Glomerular visceral epithelial cell (primary cell): Measurements from ENCODE around the gene GOPC.
"Not testable (repeated sequence)": the region's sequence is repeated elsewhere in the genome, so short reads cannot be mapped to it uniquely, and the experiment has no call there.

Experiments
- DNase-seq: peaks from one replicate; pipeline ENCODE4 v3.0.0-alpha.2; 2016; ENCODE audit errors: extremely low spot score

The GOPC gene

DNA sequence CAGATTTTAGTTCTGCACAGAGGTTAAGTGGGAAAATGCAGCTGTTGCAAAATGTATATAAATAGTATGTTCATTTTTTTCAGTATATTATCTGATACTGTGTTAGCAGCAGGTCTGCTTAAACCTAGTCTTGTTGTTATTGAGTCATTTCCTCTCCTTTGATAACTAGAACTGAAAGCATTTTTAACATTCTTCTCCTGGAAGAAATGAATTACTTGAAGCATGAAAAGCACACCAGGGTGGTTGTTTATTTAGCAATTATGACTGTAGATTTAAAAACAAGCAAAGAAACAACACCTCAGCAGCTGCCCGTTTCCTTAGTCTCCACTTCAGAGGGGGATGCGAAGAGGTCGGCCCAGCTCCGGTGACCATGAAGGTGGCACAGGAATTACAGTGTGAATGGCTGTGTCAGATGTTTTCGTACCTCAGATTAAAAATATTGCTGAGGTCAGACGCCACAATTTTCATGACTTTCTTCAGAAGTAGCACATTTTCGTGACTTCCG lies 53.5 kb downstream of the GOPC start:
- DNase-seq: peak; percentile 69

DNA sequence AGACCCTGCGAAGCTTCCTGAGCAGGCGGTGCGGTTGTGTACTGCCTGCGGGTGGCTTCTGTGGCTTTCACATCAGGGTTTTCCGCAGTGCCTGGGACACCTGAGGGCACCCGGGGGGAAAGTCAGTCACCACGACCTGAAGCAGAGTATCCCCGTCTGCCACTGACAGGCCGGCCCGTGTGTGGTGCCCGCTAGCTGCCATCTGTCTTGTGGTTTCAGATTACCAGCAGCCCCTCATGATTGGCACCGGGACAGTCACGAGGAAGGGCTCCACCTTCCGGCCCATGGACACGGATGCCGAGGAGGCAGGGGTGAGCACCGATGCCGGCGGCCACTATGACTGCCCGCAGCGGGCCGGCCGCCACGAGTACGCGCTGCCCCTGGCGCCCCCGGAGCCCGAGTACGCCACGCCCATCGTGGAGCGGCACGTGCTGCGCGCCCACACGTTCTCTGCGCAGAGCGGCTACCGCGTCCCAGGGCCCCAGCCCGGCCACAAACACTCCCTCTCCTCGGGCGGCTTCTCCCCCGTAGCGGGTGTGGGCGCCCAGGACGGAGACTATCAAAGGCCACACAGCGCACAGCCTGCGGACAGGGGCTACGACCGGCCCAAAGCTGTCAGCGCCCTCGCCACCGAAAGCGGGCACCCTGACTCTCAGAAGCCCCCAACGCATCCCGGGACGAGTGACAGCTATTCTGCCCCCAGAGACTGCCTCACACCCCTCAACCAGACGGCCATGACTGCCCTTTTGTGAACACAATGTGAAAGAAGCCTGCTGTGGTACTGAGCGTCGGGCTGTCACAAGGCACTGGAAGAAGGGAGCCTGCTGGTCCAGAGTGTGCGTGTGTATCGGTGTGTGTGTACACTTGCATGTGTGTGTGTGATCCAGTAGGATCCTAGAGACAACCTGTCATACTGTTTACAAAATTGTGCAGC lies 54.4 kb downstream of the GOPC start:
- DNase-seq: peak; percentile 74

DNA sequence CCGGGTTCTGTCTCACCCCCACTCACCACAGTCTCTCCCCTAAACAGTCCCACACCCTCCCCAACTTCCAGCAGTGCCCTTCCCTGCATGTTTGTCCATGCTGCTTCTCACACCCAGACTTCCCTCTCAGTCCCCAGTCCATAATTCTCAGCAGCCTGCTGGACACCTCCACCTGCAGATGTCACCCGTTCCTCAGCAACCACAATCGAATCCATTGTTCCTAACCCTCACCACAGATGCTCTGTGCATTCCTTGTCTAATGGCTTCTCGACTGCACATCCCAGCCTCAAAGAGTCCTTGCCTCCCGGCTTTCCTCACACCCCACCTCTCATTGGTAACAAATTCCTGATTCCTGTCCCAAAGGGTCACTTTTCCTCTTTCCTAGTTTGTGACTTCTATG lies 55.6 kb downstream of the GOPC start:
- DNase-seq: no peak

DNA sequence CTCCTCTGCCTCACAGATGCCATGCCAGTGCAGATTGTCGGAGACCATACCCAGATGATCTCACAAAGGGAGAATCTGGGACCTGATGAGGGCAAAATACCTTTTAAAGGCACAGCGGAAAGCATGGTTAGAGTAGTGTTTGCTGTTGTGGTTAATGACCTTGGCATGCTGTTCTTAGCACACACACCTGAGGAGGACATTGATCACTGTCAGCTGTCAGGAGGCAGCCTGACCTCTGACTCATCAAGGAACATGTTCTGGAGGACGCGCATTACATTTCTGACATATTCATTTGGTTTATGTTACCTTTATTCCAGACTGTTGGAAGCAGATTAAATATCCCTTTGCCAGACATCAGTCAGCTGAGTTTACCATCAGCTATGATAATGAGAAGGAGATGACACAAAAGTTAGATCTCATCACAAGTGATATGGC lies 57.1 kb downstream of the GOPC start:
- DNase-seq: peak; percentile 71

DNA sequence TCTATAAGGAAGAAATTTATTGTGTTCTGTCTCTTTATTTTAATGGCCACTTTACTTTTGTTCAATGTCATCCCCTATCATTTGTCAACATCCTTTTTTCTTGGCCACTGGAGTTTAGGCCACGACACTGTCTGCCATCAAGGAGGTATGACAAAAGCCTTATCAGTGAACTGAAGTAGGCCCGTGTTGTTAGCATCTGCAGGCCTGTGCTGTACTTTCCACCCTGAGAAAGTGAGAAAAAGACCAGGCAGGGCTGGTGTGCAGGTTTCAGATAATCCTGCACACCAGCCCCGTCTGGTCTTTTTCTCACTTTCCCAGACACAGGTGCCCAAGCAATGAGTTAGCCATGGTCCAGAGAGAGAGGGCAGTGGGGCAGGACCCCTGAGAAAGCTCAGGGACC lies 57.6 kb downstream of the GOPC start:
- DNase-seq: no peak

DNA sequence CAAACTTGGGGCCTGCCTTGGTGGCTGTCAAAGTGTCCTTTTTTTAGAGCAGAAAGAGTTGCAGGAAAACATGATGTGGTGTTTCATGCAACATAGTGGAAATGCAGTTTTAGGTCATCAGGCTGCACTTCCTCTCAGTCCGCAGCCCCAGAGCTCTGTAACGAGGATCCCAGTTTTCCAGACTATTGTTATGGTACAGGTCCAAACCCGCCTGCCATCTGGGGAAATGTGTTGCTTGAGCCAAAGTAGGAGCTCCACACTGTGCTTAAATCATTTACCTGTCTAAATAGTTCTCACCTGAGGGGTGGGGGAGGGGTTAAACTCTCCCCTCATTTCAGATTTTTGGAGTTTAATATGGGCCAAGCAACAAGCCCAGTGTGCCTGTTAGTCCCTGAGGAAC lies 59.8 kb downstream of the GOPC start:
- DNase-seq: no peak

DNA sequence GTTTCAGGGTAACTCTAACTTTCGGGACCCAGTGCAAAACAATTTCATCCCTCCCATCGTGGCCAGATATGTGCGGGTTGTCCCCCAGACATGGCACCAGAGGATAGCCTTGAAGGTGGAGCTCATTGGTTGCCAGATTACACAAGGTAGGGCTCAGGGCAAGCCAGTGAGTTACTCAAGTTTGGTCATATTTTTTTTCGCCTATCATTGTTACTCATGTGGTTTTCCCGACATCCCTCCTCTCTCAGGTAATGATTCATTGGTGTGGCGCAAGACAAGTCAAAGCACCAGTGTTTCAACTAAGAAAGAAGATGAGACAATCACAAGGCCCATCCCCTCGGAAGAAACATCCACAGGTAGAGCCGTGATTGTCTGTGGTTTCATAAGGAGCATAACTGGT lies 61.6 kb downstream of the GOPC start:
- DNase-seq: no peak

DNA sequence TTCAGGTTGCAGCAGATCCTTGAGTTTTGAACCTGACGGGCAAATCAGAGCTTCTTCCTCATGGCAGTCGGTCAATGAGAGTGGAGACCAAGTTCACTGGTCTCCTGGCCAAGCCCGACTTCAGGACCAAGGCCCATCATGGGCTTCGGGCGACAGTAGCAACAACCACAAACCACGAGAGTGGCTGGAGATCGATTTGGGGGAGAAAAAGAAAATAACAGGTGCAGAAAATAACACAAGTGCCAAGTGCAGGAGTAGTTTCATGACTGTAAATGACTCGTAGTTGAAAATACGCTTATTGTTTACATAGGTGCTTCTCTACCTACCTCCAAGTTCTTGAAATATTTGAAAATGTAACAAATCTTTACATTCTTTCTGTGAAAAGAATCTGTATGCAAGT lies 63.7 kb downstream of the GOPC start:
- no peak for DNase-seq

DNA sequence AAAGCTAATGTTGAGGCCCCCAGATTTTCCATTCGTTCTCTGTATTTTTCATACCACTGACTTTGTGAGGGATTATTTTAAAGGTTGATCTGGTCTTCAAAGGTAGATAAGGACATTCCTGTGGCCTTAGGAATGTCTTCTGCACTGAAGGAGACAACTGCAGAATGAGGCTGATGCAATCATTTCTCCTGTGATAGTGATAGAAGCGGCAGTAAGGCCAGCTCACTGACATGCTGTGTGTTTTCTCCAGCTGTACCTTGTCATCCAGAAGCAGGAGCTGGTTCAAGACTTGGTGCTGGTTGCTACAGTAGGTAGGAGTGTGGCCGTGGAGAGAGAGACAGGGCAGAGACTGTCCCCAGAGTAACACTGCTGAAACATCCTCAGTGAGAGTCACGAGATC lies 66.0 kb downstream of the GOPC start:
- DNase-seq: peak; percentile 47

DNA sequence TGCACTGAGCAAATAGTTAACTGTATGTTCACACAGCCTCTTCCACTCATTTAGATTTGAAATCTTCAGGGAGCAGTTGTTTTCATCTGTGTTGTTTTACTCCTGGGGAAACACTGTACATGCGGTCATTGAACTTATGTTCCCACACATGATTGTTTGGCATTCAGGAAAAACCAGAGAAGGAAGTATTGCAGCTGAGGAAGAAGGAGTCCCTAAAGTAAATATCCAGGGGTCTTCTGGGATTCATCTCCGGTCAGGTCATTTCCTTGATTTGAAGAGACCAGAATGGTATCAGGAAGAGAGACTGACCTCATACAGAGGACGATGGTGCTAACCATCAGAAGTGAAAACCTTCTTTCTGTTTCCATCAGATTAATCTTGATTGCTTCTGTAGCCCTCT lies 67.3 kb downstream of the GOPC start:
- no peak for DNase-seq

DNA sequence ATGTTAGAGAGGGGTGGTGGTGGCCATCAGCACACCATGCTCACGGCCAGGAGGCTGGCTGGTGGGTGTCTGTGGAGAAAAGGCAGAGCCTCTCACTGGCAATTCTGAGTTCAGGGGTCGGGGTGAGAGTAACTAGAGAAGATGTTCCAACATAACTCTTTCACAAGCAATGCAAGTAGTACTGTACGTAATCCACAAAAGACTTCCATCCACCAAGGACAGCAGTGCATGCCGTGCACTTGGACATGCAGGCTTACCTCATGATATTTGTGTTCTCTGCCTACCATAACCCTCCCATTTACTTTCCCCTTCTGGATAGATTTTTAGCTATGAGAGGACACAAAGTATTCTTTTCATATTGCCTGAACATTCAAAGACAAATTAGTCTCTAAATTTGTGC lies 68.5 kb downstream of the GOPC start:
- no peak for DNase-seq

DNA sequence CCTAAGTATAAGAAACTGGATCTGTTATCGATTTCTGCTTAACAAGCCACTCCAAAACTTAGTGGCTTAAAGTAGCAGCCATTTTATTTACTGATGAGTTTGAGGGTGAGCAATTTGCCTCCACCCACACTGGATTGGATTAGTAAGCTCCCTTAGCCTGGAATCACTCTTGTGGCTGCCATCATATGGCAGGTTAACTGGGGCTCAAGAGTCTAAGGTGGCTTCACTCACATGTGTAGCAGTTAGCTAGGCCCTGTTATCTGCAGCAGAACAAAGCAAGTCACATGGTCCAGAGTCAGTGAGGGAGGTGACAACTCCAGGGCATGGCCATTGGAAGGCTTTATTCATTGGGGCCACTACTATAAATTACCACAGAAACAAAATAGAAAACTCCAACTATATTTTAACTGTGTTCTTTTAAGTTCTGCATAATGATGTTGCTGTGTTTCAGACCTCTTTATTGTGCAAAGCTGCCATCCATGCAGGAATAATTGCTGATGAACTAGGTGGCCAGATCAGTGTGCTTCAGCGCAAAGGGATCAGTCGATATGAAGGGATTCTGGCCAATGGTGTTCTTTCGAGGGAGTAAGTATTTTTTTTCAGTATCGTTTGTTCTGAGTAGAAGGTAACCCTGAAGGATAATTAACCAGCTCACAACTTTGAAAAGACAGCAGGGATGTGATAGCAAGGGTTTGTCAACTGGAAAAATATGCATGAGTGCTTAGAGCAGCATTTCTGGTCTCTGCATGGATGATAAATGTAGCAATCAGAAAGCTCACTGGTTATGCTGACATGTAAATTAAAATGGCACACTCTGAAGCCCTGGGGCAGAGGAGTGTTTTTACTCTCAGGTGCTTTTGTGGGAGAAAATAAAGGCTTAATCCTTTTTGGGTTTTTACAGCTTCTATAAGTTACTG lies 70.2 kb downstream of the GOPC start:
- no peak for DNase-seq

DNA sequence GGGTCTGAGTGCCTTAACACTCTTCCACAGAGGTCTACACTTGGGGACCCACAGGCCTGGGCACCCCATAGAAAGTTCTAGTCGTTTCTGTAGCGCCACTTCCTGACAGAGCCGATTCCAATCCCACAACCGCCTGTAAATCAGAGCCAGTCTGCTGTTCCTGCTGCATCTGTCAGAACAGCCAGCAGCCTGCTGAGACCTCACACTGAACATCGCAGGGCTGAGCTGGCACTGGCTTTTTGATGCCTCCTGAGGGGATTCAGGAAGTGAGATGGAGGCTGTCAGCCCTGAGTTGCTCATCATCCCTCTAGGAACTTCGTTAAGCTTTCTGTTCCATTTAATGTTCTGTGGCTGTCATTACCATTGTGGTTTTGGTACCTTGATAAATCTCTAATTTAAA lies 71.0 kb downstream of the GOPC start:
- no peak for DNase-seq

DNA sequence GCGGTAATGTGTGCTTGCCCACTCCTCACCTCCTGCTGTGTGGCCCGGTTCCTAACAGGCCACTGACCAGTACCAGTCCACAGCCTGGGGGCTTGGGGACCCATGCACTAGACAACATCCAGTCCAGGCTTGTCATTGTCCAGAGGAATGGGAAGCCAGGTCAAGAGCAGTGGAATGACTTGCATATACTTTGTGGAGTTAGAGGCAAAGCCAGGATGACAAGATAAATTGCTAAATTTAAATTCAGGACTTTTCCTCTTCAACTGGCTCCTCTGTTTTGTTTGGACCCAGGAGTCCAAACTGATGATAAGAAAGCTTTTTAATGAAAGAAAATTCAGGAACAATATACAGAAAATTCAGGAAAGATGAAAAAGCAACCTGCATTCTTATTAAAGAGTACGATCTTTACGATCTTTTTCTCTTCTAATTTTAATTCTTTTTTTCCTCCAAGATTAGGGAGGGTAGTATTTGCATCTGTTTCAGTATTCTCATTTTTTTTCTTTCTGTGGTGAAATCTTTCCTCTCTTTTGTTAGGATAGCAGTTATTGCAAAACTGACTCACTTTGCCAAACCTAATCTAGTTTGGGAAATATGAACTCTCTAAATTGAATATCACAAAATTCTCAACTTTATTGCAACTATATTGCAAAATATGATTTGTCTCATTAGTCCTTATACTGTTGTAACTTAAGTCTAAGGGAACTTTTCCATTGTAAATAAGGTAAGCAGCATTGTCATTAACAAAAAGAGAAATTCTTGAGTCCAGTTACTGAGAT lies 71.7 kb downstream of the GOPC start:
- DNase-seq: no peak

DNA sequence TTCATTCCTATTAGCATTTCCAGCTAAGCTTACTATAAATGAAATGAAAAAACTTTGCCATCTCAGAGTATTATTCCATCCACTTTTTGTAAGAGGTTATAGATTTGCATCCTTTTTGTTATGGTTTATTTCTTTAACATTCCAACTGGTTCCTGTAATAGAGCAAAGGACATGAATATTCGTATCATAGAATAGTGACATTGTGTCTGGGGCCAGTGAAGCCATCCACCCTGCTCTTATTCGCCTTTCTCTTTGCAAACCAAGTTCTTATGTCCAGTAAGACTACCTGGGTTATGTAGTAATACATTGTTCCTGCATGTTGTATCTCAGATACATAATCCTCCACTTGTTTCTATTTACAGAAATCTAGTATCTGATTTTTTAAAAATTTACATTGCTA lies 76.7 kb downstream of the GOPC start:
- DNase-seq: no peak

DNA sequence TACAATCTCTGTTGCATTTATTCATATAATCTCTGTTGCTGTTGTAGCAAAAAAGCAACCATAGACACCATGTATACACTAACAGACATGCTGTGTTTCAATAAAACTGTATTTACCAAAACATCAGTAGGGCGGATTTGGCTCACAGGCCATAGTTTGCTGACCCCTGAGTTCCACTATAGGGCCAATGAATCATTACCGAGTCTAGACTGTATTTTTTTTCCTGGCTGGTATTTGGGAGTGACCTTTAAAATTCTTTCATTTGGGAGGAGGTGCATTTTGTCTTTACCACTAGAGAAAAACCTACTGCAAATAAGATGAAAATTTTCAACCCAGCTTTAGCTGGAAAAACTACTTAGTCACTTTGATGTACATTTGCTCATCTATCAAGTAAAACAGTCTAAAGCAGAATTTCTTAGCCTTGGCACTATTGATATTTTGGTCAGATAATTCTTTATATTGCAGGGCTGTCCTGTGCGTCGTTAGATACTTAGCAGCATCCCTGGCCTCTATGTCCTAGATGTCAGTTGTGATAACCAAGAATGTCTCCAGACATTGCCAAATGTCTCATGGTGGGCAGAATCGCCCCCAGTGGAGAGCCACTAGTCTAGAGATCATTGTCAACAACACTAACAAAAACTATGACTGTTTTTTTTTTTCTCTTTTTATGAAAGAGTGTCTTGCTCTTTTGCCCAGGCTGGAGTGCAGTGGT lies 80.4 kb downstream of the GOPC start:
- no peak for DNase-seq

DNA sequence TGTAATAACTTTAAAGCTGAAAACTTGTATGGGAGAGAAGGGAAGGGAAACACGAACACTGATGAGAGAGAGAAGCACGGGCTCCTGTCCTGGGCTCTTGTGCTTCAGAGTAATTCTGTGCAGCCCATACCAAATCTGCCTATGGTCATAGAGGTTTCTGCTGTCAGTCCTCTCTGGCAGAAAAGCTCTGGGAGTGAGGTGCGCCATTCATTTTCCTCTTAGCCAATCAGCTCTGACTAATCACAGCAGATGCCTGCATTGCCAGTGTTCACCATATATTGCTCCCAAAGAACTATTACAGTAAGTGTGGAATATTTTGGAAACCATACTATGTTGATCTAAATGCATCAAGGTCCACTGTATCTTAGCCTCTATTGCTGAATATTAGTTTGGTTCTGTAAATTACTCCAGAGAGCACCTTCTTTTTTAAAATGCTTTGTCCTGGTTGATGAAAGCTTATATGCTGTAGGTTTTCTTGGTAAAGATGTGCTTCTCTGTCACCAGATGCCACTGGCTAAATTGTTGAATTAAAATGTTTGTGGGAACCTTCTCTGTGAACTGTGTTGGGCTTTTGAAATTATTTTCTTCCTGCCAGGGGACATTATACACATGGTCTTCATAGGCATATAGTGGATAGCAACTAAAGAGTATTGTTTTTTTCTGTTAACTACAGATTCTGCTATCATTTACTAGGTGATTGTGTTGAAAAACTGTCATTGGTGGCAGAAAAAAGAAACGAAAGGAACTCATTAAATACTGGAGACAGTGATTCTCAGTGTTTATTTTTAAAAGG lies 81.5 kb downstream of the GOPC start:
- DNase-seq: no peak

DNA sequence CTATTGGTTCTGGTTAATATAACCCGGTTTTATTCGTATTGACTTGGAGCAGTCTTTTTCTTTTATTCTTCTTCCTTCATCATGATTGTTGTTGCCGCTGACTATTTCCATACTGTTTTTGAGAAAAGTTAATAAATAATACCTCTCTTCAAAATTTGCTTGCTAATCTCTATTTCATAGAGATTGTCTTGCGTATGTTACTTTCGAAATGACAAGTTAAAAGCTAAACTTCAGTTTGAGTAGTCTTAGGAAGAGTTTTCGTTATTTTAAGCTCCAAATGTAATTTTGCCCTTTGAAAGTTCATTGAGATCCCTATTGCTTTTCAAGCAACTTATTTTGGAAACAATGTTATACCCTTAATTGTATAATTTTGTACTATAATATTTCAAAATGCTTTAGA lies 83.4 kb downstream of the GOPC start:
- DNase-seq: no peak

DNA sequence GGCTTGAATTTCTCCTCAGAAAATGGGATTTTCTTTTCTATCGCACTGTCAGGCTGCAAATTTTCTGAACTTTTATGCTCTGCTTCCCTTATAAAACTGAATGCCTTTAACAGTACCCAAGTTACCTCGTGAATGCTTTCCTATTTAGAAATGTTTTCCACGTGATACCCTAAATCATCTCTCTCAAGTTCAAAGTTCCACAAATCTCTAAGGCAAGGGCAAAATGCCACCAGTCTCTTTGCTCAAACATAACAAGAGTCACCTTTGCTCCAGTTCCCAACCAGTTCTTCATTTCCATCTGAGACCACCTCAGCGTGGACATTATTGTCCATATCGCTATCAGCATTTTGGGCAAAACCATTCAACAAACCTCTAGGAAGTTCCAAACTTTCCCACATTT lies 84.3 kb downstream of the GOPC start:
- not testable (repeated sequence) for DNase-seq

DNA sequence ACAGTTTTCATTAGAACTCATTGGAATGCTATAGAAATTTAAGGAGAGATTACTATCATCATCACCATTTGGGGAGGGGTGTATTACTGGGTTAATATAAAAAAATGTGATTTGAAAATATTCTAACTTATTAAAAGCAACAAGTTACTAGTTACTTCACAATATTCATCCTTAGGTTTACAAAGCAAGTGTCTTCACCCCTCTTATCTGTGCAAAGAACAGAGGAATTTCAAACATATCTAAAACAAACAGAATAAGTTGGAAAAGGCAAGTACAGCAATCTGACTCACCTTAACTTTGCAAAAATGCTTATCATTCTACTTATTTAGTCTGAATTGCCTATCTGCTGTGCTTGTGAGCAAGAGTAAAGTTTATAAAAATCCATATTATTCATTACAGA lies 87.0 kb downstream of the GOPC start:
- DNase-seq: no peak
